Measurements from ENCODE around the gene SMAD4. TPM values are rescaled to one million over a fixed set of nuclear protein-coding genes. Genes with fewer than 3 reads are reported as not detected.
A peak's percentile ranks its signal among the peaks of the same experiment; 100 is the strongest.

SMAD4 gene
- total and polyA plus RNA-seq, 2 of the 13 experiments (the other 11 are each of a cell fraction or from before 2014, with no cell fraction given): 70.2 to 72.0 TPM

DNA sequence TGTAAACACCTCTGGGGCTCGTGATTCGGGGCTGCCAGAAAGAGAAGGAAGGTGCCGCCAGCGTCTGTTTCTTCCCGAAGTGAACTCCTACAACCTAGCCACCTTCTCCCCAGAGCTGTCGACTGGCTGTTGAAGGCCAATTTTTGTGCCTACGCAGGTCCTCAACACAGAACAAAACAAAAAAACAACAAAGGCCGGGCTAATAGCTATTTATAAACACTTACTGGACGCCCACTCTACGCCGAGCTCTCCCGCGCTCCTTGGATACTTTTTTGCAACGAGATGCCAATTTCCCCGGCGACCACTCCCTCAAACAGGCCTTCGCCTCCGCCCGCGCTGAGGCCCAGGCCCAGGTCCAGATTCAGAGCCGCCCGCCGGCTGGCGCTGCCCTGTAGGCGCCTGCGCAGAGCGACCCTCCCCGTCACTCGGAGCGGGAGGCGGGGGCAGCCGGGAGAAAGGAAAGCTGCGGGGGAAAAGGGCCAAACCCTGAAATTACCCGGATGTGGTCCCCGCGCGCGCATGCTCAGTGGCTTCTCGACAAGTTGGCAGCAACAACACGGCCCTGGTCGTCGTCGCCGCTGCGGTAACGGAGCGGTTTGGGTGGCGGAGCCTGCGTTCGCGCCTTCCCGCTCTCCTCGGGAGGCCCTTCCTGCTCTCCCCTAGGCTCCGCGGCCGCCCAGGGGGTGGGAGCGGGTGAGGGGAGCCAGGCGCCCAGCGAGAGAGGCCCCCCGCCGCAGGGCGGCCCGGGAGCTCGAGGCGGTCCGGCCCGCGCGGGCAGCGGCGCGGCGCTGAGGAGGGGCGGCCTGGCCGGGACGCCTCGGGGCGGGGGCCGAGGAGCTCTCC lies at the start of gene SMAD4 (continued):
- TF ChIP-seq, protein P1, sequence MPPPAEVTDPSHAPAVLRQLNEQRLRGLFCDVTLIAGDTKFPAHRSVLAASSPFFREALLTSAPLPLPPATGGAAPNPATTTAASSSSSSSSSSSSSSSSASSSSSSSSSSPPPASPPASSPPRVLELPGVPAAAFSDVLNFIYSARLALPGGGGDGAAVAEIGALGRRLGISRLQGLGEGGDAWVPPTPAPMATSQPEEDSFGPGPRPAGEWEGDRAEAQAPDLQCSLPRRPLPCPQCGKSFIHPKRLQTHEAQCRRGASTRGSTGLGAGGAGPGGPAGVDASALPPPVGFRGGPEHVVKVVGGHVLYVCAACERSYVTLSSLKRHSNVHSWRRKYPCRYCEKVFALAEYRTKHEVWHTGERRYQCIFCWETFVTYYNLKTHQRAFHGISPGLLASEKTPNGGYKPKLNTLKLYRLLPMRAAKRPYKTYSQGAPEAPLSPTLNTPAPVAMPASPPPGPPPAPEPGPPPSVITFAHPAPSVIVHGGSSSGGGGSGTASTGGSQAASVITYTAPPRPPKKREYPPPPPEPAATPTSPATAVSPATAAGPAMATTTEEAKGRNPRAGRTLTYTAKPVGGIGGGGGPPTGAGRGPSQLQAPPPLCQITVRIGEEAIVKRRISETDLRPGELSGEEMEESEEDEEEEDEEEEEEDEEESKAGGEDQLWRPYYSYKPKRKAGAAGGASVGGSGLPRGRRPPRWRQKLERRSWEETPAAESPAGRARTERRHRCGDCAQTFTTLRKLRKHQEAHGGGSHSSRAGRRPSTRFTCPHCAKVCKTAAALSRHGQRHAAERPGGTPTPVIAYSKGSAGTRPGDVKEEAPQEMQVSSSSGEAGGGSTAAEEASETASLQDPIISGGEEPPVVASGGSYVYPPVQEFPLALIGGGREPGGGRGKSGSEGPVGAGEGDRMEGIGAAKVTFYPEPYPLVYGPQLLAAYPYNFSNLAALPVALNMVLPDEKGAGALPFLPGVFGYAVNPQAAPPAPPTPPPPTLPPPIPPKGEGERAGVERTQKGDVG (CRISPR knock-in tag; IDR thresholded peaks at IDR 0.05; ENCODE audit: borderline replicate concordance): peak; percentile 34; the same call in 1 of the 2 replicates
- TF ChIP-seq MXI1 (IDR thresholded peaks at IDR 0.05; ENCODE audit: borderline replicate concordance, low read depth, low read length) (peak; percentile 61; the same call in 1 of the 3 replicates), ZSCAN20 (CRISPR knock-in tag; IDR thresholded peaks at IDR 0.05; ENCODE audit: borderline replicate concordance) (peak; percentile 34; the same call in 1 of the 2 replicates), ZNF451 (CRISPR knock-in tag; IDR thresholded peaks at IDR 0.05) (peak; percentile 55; the same call in 1 of the 2 replicates), ZNF136 (CRISPR knock-in tag; IDR thresholded peaks at IDR 0.05; ENCODE audit: low read depth) (peak; percentile 64; the same call in 1 of the 2 replicates), SOX5 (CRISPR knock-in tag; IDR thresholded peaks at IDR 0.05; ENCODE audit: borderline replicate concordance) (0 out of 2 replicates have a peak, but pooled peaks have one; percentile 5), SETDB1 (CRISPR knock-in tag; IDR thresholded peaks at IDR 0.05; ENCODE audit: borderline replicate concordance) (no peak), FOXA1 (IDR thresholded peaks at IDR 0.05) (no peak), FOXA1 (CRISPR knock-in tag; IDR thresholded peaks at IDR 0.05) (peak; percentile 40; the same call in 1 of the 2 replicates), MAZ (IDR thresholded peaks at IDR 0.05; ENCODE audit: borderline replicate concordance, low read depth, low read length) (peak; percentile 85), MAZ (CRISPR knock-in tag; IDR thresholded peaks at IDR 0.05; ENCODE audit: low read depth) (peak; percentile 62), ZFP36L1 (CRISPR knock-in tag; IDR thresholded peaks at IDR 0.05) (0 out of 2 replicates have a peak, but pooled peaks have one; percentile 40), REPIN1 (CRISPR knock-in tag; IDR thresholded peaks at IDR 0.05; ENCODE audit: borderline replicate concordance, low read depth) (peak; percentile 47; the same call in 1 of the 2 replicates), HIVEP1 (CRISPR knock-in tag; IDR thresholded peaks at IDR 0.05) (0 out of 2 replicates have a peak, but pooled peaks have one; percentile 47), KDM5A (IDR thresholded peaks at IDR 0.05; ENCODE audit: borderline replicate concordance, low read length) (peak; percentile 65; the same call in 1 of the 2 replicates), HNRNPLL (IDR thresholded peaks at IDR 0.05; ENCODE audit: low read depth, low read length, poor library complexity, severe bottlenecking) (peak; percentile 83), HOXA3 (CRISPR knock-in tag; IDR thresholded peaks at IDR 0.05) (peak; percentile 64), ZNF713 (CRISPR knock-in tag; IDR thresholded peaks at IDR 0.05) (no peak), NFIC (IDR thresholded peaks at IDR 0.05; ENCODE audit: low read length) (no peak), ZNF550 (CRISPR knock-in tag; IDR thresholded peaks at IDR 0.05; ENCODE audit: borderline replicate concordance) (no peak), ZNF33B (CRISPR knock-in tag; IDR thresholded peaks at IDR 0.05) (0 out of 2 replicates have a peak, but pooled peaks have one; percentile 47)
- TF ChIP-seq, protein P2, sequence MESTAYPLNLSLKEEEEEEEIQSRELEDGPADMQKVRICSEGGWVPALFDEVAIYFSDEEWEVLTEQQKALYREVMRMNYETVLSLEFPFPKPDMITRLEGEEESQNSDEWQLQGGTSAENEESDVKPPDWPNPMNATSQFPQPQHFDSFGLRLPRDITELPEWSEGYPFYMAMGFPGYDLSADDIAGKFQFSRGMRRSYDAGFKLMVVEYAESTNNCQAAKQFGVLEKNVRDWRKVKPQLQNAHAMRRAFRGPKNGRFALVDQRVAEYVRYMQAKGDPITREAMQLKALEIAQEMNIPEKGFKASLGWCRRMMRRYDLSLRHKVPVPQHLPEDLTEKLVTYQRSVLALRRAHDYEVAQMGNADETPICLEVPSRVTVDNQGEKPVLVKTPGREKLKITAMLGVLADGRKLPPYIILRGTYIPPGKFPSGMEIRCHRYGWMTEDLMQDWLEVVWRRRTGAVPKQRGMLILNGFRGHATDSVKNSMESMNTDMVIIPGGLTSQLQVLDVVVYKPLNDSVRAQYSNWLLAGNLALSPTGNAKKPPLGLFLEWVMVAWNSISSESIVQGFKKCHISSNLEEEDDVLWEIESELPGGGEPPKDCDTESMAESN (CRISPR knock-in tag; conservative IDR thresholded peaks at IDR 0.05): peak; percentile 44; the same call in 1 of the 2 replicates
- TF ChIP-seq, protein P3, sequence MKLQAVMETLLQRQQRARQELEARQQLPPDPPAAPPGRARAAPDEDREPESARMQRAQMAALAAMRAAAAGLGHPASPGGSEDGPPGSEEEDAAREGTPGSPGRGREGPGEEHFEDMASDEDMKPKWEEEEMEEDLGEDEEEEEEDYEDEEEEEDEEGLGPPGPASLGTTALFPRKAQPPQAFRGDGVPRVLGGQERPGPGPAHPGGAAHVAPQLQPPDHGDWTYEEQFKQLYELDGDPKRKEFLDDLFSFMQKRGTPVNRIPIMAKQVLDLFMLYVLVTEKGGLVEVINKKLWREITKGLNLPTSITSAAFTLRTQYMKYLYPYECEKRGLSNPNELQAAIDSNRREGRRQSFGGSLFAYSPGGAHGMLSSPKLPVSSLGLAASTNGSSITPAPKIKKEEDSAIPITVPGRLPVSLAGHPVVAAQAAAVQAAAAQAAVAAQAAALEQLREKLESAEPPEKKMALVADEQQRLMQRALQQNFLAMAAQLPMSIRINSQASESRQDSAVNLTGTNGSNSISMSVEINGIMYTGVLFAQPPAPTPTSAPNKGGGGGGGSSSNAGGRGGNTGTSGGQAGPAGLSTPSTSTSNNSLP (IDR thresholded peaks at IDR 0.05; ENCODE audit: low read depth, low read length): no peak
